ENCODE results near the gene ASTN2. TPM values are rescaled to one million over a fixed set of nuclear protein-coding genes. Genes with fewer than 3 reads are reported as not detected.

The ASTN2 gene
- total and polyA plus RNA-seq, 9 of the 15 experiments (the other 6 are each of a cell fraction or from before 2014, with no cell fraction given) = 0.56 to 3.5 (median 1.9) TPM

- TF ChIP-seq CREB3 (tag; conservative IDR thresholded peaks at IDR 0.05; ENCODE audit: low read depth) = no peak
- no peak for TF ChIP-seq ZNF184 (CRISPR knock-in tag; IDR thresholded peaks at IDR 0.05)
- TF ChIP-seq MAX (CRISPR knock-in tag; IDR thresholded peaks at IDR 0.05) = no peak
- TF ChIP-seq ZFP91 (CRISPR knock-in tag; IDR thresholded peaks at IDR 0.05) = no peak
- peak; percentile 82 for TF ChIP-seq REST (IDR thresholded peaks at IDR 0.05; ENCODE audit: borderline replicate concordance)
- no peak for TF ChIP-seq REST (CRISPR knock-in tag; IDR thresholded peaks at IDR 0.05; ENCODE audit: low read depth)
- TF ChIP-seq CBFB (CRISPR knock-in tag; IDR thresholded peaks at IDR 0.05) = no peak
- no peak for TF ChIP-seq ELF4 (CRISPR knock-in tag; IDR thresholded peaks at IDR 0.05)
- TF ChIP-seq FOXM1 (IDR thresholded peaks at IDR 0.05; ENCODE audit: low read depth) = 0 out of 2 replicates have a peak, but pooled peaks have one; percentile 18
- TF ChIP-seq FOXM1 (CRISPR knock-in tag; IDR thresholded peaks at IDR 0.05; ENCODE audit: low read depth) = no peak
- no peak for TF ChIP-seq SETDB1 (IDR thresholded peaks at IDR 0.05; ENCODE audit: low read length)
- TF ChIP-seq KLF1 (tag; IDR thresholded peaks at IDR 0.05) = no peak
- no peak for TF ChIP-seq ILF3 (IDR thresholded peaks at IDR 0.05; ENCODE audit: borderline replicate concordance)
- no peak for TF ChIP-seq CBX2 (IDR thresholded peaks at IDR 0.05; ENCODE audit: insufficient read depth, low read length, poor library complexity, severe bottlenecking)
- TF ChIP-seq ZNF668 (CRISPR knock-in tag; IDR thresholded peaks at IDR 0.05) = no peak
- TF ChIP-seq NR2F6 (CRISPR knock-in tag; IDR thresholded peaks at IDR 0.05) = no peak
- TF ChIP-seq ZNF561 (CRISPR knock-in tag; conservative IDR thresholded peaks at IDR 0.05) = no peak
Measured at GRCh38 chr9:116437411-116438370, 977.2 kb downstream of the ASTN2 start (continued).

Data from K562 (cell line).